ENCODE measurements around the gene MIB1.
"Not testable (repeated sequence)": the region's sequence is repeated elsewhere in the genome, so short reads cannot be mapped to it uniquely, and the experiment has no call there.

MIB1 gene

GRCh38 chr18:21740538-21741311, at the start of gene MIB1:
Gene MIB1 (plus strand): TSS chr18:21740792. CDS start chr18:21741584, 792 bp downstream.
- peak; percentile 99 for DNase-seq

GRCh38 chr18:21693322-21693721, 47.3 kb upstream of the MIB1 start:
- no peak for DNase-seq

GRCh38 chr18:21700528-21701075, 40.0 kb upstream of the MIB1 start:
- DNase-seq, result no peak

- DNase-seq, result no peak
Measured at GRCh38 chr18:21701621-21702020, 39.0 kb upstream of the MIB1 start.

GRCh38 chr18:21702602-21703001, 38.0 kb upstream of the MIB1 start:
- no peak for DNase-seq

- DNase-seq, result no peak
Measured at GRCh38 chr18:21703241-21703820, 37.3 kb upstream of the MIB1 start.

GRCh38 chr18:21704603-21705364, 35.8 kb upstream of the MIB1 start, which contains the start of gene ABHD3:
Gene ABHD3 (minus strand): TSS chr18:21704774. CDS start chr18:21704665, 109 bp downstream.
- peak; percentile 93 for DNase-seq

- DNase-seq, result no peak
Measured at GRCh38 chr18:21706386-21706865, 34.2 kb upstream of the MIB1 start.

- not testable (repeated sequence) for DNase-seq
Measured at GRCh38 chr18:21707130-21707529, 33.5 kb upstream of the MIB1 start.

- DNase-seq, result no peak
Measured at GRCh38 chr18:21714474-21714873, 26.1 kb upstream of the MIB1 start.

- DNase-seq, result no peak
Measured at GRCh38 chr18:21722687-21723086, 17.9 kb upstream of the MIB1 start.

GRCh38 chr18:21725201-21725600, 15.4 kb upstream of the MIB1 start:
- DNase-seq, result no peak

GRCh38 chr18:21727702-21728101, 12.9 kb upstream of the MIB1 start:
- no peak for DNase-seq

GRCh38 chr18:21733011-21733410, 7.6 kb upstream of the MIB1 start:
- DNase-seq, result no peak

- DNase-seq, result peak; percentile 26
Measured at GRCh38 chr18:21735452-21736015, 5.1 kb upstream of the MIB1 start.

GRCh38 chr18:21736926-21737325, 3.7 kb upstream of the MIB1 start:
- not testable (repeated sequence) for DNase-seq

GRCh38 chr18:21739604-21740537, 721 bp upstream of the MIB1 start:
- no peak for DNase-seq

- DNase-seq, result no peak
Measured at GRCh38 chr18:21741312-21741561, 645 bp downstream of the MIB1 start.

GRCh38 chr18:21741562-21742314, 1.1 kb downstream of the MIB1 start:
- DNase-seq, result peak; percentile 57

- DNase-seq, result no peak
Measured at GRCh38 chr18:21742315-21742687, 1.7 kb downstream of the MIB1 start.

- no peak for DNase-seq
Measured at GRCh38 chr18:21743166-21743832, 2.7 kb downstream of the MIB1 start.
